ENCODE results near the gene OBSL1.

- TF ChIP-seq, protein P1, sequence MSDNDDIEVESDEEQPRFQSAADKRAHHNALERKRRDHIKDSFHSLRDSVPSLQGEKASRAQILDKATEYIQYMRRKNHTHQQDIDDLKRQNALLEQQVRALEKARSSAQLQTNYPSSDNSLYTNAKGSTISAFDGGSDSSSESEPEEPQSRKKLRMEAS (IDR thresholded peaks at IDR 0.05; ENCODE audit: insufficient read depth, insufficient read length) = no peak
- TF ChIP-seq, protein P2, sequence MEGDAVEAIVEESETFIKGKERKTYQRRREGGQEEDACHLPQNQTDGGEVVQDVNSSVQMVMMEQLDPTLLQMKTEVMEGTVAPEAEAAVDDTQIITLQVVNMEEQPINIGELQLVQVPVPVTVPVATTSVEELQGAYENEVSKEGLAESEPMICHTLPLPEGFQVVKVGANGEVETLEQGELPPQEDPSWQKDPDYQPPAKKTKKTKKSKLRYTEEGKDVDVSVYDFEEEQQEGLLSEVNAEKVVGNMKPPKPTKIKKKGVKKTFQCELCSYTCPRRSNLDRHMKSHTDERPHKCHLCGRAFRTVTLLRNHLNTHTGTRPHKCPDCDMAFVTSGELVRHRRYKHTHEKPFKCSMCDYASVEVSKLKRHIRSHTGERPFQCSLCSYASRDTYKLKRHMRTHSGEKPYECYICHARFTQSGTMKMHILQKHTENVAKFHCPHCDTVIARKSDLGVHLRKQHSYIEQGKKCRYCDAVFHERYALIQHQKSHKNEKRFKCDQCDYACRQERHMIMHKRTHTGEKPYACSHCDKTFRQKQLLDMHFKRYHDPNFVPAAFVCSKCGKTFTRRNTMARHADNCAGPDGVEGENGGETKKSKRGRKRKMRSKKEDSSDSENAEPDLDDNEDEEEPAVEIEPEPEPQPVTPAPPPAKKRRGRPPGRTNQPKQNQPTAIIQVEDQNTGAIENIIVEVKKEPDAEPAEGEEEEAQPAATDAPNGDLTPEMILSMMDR (IDR thresholded peaks at IDR 0.05; ENCODE audit: extremely low read depth in 1 of 2, insufficient read depth in 1 of 2, low read depth in 1 of 2, low read length in 2 of 2) = no peak
- TF ChIP-seq EZH2 (IDR thresholded peaks at IDR 0.05; ENCODE audit: borderline replicate concordance, low read depth, low read length, severe bottlenecking) = no peak
- TF ChIP-seq POLR2A (IDR thresholded peaks at IDR 0.05; ENCODE audit: low read depth, low read length) = no peak
- no peak for TF ChIP-seq POLR2AphosphoS5 (IDR thresholded peaks at IDR 0.05; ENCODE audit: insufficient read depth, low read depth, low read length)
- no peak for TF ChIP-seq JUN (IDR thresholded peaks at IDR 0.05; ENCODE audit: borderline replicate concordance, insufficient read depth, insufficient read length, low read depth)
- TF ChIP-seq MYC (IDR thresholded peaks at IDR 0.05; ENCODE audit: low read depth, low read length) = no peak
- TF ChIP-seq GATA2 (IDR thresholded peaks at IDR 0.05; ENCODE audit: insufficient read depth, insufficient read length, low read depth, low read length) = no peak
Measured at GRCh38 chr2:219514836-219515235, 56.5 kb downstream of the OBSL1 start.

Data from endothelial cell of umbilical vein (primary cell).